Glutamatergic neuron (in vitro differentiated cells): ENCODE results near the gene TNFAIP1. TPM values are rescaled to one million over a fixed set of nuclear protein-coding genes. Genes with fewer than 3 reads are reported as not detected.

Source experiments
- DNase-seq: peaks from one replicate; pipeline ENCODE4 v3.0.0; 2022
- H3K27ac Mint-ChIP-seq: one replicate; pipeline ENCODE4 v1.8.0; 2020; ENCODE audit warnings: mild to moderate bottlenecking, mixed read lengths, inconsistent platforms; ENCODE audit not compliant: unreplicated experiment
- H3K27me3 Mint-ChIP-seq: one replicate; pipeline ENCODE4 v1.8.0; 2020; ENCODE audit warnings: mild to moderate bottlenecking, moderate library complexity, mixed read lengths, inconsistent platforms; ENCODE audit not compliant: unreplicated experiment
- H3K36me3 Mint-ChIP-seq: one replicate; pipeline ENCODE4 v1.8.0; 2020; ENCODE audit warnings: mild to moderate bottlenecking, mixed read lengths, inconsistent platforms; ENCODE audit not compliant: unreplicated experiment
- H3K4me1 Mint-ChIP-seq: one replicate; pipeline ENCODE4 v1.8.0; 2020; ENCODE audit warnings: mild to moderate bottlenecking, low read depth, mixed read lengths, inconsistent platforms; ENCODE audit not compliant: unreplicated experiment
- H3K4me3 Mint-ChIP-seq: one replicate; pipeline ENCODE4 v1.8.0; 2020; ENCODE audit warnings: mild to moderate bottlenecking, mixed read lengths, inconsistent platforms; ENCODE audit not compliant: unreplicated experiment
- H3K9me3 Mint-ChIP-seq: one replicate; pipeline ENCODE4 v1.8.0; 2020; ENCODE audit warnings: mild to moderate bottlenecking, moderate library complexity, mixed read lengths, inconsistent platforms; ENCODE audit not compliant: unreplicated experiment
- CTCF ChIP-seq: fragments of 200-600 bp; sonication (generic); IDR thresholded peaks from one replicate; pipeline ENCODE4 v1.5.0; 2021; ENCODE audit not compliant: partially characterized antibody, unreplicated experiment
- total RNA-seq: library from RNA; stranded (reverse); fragmentation: NEBNext Ultra II Directional; extraction: Animal tissue kit (Norgen Biotek cat#: 25700); gene quantifications from one replicate; pipeline ENCODE4 v1.2.1, GENCODE V29; 2021; ENCODE audit not compliant: unreplicated experiment

TNFAIP1 gene
- total RNA-seq, 1 donor from 2014 or later, result 111 TPM

- Mint-ChIP-seq H3K36me3 (no peaks in the 10 kb centered on the region), H3K4me3 (no peak overlapping the region), H3K27ac (no peak overlapping the region), H3K27me3 (no peaks in the 10 kb centered on the region), H3K4me1 (no peaks in the 10 kb centered on the region), H3K9me3 (peaks cover 1% of the 10 kb centered on the region)
- DNase-seq, result no peak
- no peak for TF ChIP-seq CTCF
These were observed 41.6 kb upstream of the TNFAIP1 start for GRCh38 chr17:28293994-28294393.

- no peaks in the 10 kb centered on the region for H3K4me1 Mint-ChIP-seq
- no peaks in the 10 kb centered on the region for H3K36me3 Mint-ChIP-seq
- TF ChIP-seq CTCF, result no peak
- no peak overlapping the region for H3K4me3 Mint-ChIP-seq
- H3K27me3 Mint-ChIP-seq, result no peaks in the 10 kb centered on the region
- DNase-seq, result no peak
- peaks cover 1% of the 10 kb centered on the region for H3K9me3 Mint-ChIP-seq
- no peak overlapping the region for H3K27ac Mint-ChIP-seq
These were observed 39.6 kb upstream of the TNFAIP1 start for GRCh38 chr17:28295677-28296578.

DNA sequence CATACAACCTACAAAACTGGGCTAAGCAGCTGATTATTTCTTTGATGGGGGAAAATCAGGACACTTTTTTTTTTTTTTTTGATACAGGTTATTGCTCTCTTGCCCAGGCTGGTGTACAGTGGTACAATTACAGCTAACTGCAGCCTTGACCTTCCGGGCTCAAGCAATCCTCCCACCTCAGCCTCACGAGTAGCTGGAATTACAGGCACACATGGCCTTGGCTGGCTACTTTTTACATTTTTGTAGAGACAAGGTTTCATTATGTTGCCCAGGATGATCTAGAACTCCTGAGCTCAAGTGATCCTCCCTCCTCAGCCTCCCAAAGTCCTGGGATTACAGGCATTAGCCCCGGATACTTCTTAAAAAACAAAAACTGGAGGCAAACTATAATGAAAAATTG, 37.1 kb upstream of the TNFAIP1 start:
- no peaks in the 10 kb centered on the region for H3K4me1 Mint-ChIP-seq
- H3K9me3 Mint-ChIP-seq, result peaks cover 1% of the 10 kb centered on the region
- H3K27me3 Mint-ChIP-seq, result no peaks in the 10 kb centered on the region
- no peak for TF ChIP-seq CTCF
- DNase-seq, result no peak
- H3K27ac Mint-ChIP-seq, result no peak overlapping the region
- H3K36me3 Mint-ChIP-seq, result no peaks in the 10 kb centered on the region
- H3K4me3 Mint-ChIP-seq, result no peak overlapping the region

DNA sequence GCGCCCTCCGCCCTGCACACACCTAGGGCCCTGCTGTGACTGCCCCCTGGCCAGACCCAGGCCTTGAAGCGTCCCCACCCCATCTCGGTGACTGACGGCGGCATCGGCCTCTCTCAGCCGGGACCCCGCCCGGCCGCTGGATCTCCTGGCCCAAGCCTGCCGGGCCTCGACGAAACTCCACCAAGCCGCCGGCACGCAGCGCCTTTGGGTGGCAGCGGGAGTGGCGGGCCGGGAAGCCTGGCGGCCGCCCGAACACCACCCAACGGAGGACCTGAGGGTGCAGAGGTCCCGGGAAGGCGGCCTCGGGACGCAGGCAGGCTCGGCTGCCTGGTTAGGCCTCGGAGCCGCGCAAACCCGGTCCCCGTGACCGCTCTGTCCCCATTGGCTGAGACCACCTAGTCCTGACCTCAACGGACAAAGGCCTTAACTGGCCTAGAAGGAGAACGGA, 28.6 kb upstream of the TNFAIP1 start:
- no peak for DNase-seq
- Mint-ChIP-seq H3K4me1 (no peaks in the 10 kb centered on the region), H3K9me3 (no peaks in the 10 kb centered on the region), H3K4me3 (no peak overlapping the region), H3K36me3 (no peaks in the 10 kb centered on the region), H3K27ac (no peak overlapping the region), H3K27me3 (no peaks in the 10 kb centered on the region)
- TF ChIP-seq CTCF, result no peak

DNA sequence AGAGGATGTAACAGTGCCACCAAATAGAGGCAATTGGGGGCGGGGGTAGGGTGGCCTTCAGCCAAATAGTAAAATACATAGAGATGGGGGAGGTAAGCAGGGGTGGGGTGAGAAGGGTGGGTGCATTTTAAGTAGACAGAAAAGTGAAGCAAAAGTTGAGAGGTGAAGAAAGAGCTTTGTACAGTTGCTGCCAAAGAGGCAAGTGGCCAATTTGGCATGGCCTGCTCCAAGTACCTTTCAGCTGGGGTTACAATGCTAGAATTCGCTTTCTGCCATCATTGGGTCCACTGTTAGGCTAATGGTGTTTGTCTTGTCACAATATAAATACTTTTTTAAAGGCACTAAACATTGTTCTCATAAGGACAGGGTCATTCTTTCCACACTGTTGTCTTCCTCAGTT, 21.7 kb upstream of the TNFAIP1 start:
- peaks cover 8% of the 10 kb centered on the region for H3K4me1 Mint-ChIP-seq
- H3K9me3 Mint-ChIP-seq, result peaks cover 7% of the 10 kb centered on the region
- no peak for DNase-seq
- no peak overlapping the region for H3K27ac Mint-ChIP-seq
- H3K27me3 Mint-ChIP-seq, result peaks cover 9% of the 10 kb centered on the region
- no peaks in the 10 kb centered on the region for H3K36me3 Mint-ChIP-seq
- H3K4me3 Mint-ChIP-seq, result no peak overlapping the region
- TF ChIP-seq CTCF, result no peak
